HG03439 (cell line): ENCODE measurements around the gene AFP.

ENCODE experiments used
- ATAC-seq: cut with Tn5 transposase; IDR thresholded peaks from one replicate; pipeline ENCODE4 v1.9.1; 2021; ENCODE audit warnings: mild to moderate bottlenecking, moderate library complexity; ENCODE audit not compliant: unreplicated experiment

Gene AFP

DNA sequence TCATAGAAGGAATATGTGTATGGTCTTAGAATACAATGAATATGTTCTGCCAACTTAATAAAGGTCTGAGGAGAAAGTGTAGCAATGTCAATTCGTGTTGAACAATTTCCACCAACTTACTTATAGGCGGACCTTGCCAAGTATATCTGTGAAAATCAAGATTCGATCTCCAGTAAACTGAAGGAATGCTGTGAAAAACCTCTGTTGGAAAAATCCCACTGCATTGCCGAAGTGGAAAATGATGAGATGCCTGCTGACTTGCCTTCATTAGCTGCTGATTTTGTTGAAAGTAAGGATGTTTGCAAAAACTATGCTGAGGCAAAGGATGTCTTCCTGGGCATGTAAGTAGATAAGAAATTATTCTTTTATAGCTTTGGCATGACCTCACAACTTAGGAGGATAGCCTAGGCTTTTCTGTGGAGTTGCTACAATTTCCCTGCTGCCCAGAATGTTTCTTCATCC, 22.7 kb upstream of the AFP start:
- ATAC-seq, result no peak

DNA sequence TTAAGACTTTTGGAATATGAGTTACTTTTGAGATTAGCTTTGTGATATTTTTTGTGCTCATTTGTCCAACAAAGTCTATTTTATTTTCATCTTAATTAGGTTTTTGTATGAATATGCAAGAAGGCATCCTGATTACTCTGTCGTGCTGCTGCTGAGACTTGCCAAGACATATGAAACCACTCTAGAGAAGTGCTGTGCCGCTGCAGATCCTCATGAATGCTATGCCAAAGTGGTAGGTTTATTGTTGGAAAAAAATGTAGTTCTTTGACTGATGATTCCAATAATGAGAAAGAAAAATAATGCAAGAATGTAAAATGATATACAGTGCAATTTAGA, 21.1 kb upstream of the AFP start:
- ATAC-seq, result no peak

DNA sequence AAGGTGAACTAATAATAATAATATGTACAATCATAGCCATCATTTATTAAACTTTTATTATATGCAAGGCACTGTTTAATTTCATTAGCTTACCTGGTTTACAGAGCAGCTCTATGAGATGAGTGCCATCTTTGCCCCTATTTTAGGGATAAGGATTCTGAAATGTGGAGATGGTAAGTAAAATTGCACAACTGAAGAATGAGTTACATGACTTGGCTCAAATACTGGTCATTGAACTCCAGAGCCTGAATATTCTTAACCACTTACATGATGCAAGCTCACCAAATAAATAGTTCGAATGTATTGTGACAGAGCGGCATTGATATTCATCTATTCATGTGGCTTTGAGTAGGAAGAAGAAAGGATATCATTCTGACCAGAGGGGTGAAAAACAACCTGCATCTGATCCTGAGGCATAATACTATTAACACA, 20.2 kb upstream of the AFP start:
- no peak for ATAC-seq

DNA sequence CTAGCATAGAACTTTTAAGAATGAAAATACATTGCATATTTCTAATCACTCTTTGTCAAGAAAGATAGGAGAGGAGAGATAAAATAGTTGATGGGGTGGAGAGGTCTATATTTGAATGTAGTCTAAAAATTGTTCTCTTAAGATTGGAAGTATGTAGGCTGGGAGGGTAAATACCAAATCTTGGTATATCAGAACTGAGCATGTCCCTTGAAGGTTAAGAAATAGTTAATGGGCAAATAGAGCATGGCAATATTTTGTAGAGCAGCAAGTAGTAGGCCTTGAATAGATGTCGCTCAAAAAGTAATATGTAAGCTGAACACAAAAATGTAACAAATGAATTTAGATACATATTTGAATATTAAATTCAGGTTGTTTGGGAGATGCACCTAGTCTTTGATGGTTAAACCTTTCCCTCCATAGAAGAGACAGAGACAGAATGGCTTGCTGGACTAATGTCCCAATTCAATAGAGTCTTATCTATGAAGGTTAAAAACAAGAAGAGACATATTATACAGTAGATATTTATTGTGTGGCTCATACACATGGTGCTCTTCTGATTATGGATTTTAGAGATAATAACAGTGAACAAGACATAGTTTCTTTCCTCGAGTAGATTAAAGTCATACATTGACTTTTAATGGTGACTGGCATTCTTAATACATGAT, 19.5 kb upstream of the AFP start:
- no peak for ATAC-seq

- no peak for ATAC-seq
Observed at GRCh38 chr4:73417342-73417741, 18.7 kb upstream of the AFP start.

DNA sequence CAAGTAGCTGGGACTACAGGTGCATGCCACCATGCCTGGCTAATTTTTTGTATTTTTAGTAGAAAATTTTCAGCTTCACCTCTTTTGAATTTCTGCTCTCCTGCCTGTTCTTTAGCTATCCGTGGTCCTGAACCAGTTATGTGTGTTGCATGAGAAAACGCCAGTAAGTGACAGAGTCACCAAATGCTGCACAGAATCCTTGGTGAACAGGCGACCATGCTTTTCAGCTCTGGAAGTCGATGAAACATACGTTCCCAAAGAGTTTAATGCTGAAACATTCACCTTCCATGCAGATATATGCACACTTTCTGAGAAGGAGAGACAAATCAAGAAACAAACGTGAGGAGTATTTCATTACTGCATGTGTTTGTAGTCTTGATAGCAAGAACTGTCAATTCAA, 18.0 kb upstream of the AFP start:
- ATAC-seq, result no peak

DNA sequence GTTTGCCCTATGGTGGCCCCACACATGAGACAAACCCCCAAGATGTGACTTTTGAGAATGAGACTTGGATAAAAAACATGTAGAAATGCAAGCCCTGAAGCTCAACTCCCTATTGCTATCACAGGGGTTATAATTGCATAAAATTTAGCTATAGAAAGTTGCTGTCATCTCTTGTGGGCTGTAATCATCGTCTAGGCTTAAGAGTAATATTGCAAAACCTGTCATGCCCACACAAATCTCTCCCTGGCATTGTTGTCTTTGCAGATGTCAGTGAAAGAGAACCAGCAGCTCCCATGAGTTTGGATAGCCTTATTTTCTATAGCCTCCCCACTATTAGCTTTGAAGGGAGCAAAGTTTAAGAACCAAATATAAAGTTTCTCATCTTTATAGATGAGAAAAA, 17.3 kb upstream of the AFP start:
- no peak for ATAC-seq

- no peak for ATAC-seq
Observed at GRCh38 chr4:73419106-73420038, 16.6 kb upstream of the AFP start.

DNA sequence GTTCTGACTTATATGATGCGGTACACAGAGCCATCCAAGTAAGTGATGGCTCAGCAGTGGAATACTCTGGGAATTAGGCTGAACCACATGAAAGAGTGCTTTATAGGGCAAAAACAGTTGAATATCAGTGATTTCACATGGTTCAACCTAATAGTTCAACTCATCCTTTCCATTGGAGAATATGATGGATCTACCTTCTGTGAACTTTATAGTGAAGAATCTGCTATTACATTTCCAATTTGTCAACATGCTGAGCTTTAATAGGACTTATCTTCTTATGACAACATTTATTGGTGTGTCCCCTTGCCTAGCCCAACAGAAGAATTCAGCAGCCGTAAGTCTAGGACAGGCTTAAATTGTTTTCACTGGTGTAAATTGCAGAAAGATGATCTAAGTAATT, 15.4 kb upstream of the AFP start:
- ATAC-seq, result no peak

GRCh38 chr4:73421708-73422457, 14.1 kb upstream of the AFP start:
- ATAC-seq, result no peak

DNA sequence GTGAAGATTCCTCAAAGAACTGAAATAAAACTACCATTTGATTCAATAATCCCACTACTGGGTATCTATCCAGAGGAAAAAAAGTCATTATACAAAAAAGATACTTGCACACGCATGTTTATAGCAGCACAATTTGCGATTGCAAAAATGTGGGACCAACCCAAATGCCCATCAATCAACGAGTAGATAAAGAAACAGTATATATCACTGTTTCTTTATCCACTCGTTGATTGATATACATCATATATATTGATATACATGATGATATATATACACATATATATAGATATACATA, 13.6 kb upstream of the AFP start:
- ATAC-seq, result no peak

GRCh38 chr4:73423184-73423583, 12.8 kb upstream of the AFP start:
- no peak for ATAC-seq

DNA sequence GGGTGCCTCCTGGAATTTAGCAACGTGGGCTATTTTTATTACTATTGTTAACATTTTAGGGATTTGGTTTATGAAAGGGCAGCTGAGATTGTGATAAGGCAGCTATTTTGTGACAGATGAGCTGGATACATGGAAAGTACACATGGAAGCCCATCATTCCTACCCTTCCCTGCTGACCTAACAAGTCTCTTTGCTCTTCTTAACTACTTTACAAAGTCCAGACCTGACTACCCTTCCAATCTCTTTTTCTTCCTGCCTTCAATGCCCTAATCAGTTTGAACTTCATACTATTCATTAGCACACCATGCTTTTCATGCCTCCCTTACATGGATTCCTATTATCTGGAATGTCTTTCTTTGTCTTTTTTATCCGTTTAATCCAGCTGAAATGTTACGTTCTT, 9.4 kb upstream of the AFP start:
- ATAC-seq, result no peak

- no peak for ATAC-seq
Observed at GRCh38 chr4:73429118-73429517, 6.9 kb upstream of the AFP start.

DNA sequence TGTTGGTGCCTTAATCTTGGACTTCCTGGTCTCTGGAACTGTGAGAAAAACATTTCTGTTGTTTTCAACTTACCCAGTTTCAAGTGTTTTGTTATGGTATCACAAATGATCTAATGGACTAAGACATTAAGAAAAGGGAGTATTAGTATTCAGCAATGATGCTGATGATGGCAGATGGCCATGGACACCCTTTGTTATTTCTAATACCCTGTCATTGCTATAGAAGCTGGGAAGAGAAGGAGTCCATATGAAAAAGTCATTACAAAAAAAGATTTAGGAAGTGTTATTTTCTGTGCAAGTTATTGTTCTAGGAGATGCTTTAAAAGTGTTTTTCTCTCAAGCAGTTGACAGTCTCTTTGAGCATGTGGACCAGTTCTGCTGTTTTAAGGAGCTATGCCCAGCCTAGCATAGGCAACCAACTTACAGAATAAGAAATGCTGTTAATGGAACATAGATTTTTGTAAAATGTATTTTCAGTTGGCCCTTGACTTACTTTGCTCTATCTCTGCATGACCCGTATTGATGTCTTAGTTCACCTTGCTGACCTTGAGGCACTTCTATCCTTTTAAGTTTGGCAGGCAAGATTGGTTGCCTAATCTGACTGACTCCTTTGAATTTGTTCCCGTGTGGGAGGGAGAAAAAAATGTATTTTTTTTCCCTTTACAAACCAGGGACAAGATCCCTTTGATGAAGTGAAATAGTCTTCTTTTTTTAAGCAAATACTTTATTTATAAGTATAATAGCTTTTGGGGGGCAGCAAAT, 6.0 kb upstream of the AFP start:
- ATAC-seq, result no peak

DNA sequence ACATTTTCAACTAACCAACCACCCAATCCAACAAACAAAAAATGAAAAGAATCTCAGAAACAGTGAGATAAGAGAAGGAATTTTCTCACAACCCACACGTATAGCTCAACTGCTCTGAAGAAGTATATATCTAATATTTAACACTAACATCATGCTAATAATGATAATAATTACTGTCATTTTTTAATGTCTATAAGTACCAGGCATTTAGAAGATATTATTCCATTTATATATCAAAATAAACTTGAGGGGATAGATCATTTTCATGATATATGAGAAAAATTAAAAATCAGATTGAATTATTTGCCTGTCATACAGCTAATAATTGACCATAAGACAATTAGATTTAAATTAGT, 4.2 kb upstream of the AFP start:
- no peak for ATAC-seq

DNA sequence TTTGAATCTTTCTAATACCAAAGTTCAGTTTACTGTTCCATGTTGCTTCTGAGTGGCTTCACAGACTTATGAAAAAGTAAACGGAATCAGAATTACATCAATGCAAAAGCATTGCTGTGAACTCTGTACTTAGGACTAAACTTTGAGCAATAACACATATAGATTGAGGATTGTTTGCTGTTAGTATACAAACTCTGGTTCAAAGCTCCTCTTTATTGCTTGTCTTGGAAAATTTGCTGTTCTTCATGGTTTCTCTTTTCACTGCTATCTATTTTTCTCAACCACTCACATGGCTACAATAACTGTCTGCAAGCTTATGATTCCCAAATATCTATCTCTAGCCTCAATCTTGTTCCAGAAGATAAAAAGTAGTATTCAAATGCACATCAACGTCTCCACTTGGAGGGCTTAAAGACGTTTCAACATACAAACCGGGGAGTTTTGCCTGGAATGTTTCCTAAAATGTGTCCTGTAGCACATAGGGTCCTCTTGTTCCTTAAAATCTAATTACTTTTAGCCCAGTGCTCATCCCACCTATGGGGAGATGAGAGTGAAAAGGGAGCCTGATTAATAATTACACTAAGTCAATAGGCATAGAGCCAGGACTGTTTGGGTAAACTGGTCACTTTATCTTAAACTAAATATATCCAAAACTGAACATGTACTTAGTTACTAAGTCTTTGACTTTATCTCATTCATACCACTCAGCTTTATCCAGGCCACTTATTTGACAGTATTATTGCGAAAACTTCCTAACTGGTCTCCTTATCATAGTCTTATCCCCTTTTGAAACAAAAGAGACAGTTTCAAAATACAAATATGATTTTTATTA, 3.6 kb upstream of the AFP start:
- no peak for ATAC-seq

DNA sequence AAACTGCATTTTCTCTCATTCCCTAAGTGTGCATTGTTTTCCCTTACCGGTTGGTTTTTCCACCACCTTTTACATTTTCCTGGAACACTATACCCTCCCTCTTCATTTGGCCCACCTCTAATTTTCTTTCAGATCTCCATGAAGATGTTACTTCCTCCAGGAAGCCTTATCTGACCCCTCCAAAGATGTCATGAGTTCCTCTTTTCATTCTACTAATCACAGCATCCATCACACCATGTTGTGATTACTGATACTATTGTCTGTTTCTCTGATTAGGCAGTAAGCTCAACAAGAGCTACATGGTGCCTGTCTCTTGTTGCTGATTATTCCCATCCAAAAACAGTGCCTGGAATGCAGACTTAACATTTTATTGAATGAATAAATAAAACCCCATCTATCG, 2.9 kb upstream of the AFP start:
- no peak for ATAC-seq

DNA sequence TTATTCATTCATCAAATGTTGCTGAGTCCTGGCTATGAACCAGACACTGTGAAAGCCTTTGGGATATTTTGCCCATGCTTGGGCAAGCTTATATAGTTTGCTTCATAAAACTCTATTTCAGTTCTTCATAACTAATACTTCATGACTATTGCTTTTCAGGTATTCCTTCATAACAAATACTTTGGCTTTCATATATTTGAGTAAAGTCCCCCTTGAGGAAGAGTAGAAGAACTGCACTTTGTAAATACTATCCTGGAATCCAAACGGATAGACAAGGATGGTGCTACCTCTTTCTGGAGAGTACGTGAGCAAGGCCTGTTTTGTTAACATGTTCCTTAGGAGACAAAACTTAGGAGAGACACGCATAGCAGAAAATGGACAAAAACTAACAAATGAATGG, 1.7 kb upstream of the AFP start:
- ATAC-seq, result no peak
